ENCODE data around the gene SLC25A41.
"Not testable (repeated sequence)": the region's sequence is repeated elsewhere in the genome, so short reads cannot be mapped to it uniquely, and the experiment has no call there.

SLC25A41 gene

GRCh38 chr19:6440905-6441304, 7.3 kb upstream of the SLC25A41 start:
- no peak overlapping the region for H3K27ac ChIP-seq
- TF ChIP-seq CTCF (conservative IDR thresholded peaks at IDR 0.05): no peak

- no peak for TF ChIP-seq CTCF (conservative IDR thresholded peaks at IDR 0.05)
- H3K27ac ChIP-seq: no peak overlapping the region
These were observed 6.2 kb upstream of the SLC25A41 start for GRCh38 chr19:6439743-6440142.

GRCh38 chr19:6433165-6433564, 398 bp downstream of the SLC25A41 start:
- no peak for TF ChIP-seq CTCF (conservative IDR thresholded peaks at IDR 0.05)

DNA sequence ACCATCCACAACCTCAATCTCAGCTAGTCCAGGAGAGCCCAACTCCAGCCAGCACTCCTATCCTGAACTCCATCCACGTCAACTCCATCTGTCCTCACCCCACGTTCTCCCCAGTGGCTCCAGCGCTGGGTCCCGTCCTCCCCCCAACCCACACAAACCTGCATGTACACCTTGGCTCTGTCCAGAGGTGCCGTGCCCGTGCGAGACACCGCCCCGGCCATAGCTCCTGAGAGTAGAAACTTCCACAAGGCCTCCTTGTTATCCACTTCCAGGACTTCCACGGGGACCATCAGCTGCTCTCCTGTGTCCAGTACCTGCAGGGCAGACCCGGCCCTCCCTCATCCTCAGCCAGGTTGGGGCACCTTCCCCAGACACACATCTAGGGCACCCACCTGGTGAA, 1.7 kb downstream of the SLC25A41 start:
- no peak overlapping the region for H3K27ac ChIP-seq

More at GRCh38 chr19:6433165-6433564, 398 bp downstream of the SLC25A41 start:
- H3K27ac ChIP-seq: no peak overlapping the region

DNA sequence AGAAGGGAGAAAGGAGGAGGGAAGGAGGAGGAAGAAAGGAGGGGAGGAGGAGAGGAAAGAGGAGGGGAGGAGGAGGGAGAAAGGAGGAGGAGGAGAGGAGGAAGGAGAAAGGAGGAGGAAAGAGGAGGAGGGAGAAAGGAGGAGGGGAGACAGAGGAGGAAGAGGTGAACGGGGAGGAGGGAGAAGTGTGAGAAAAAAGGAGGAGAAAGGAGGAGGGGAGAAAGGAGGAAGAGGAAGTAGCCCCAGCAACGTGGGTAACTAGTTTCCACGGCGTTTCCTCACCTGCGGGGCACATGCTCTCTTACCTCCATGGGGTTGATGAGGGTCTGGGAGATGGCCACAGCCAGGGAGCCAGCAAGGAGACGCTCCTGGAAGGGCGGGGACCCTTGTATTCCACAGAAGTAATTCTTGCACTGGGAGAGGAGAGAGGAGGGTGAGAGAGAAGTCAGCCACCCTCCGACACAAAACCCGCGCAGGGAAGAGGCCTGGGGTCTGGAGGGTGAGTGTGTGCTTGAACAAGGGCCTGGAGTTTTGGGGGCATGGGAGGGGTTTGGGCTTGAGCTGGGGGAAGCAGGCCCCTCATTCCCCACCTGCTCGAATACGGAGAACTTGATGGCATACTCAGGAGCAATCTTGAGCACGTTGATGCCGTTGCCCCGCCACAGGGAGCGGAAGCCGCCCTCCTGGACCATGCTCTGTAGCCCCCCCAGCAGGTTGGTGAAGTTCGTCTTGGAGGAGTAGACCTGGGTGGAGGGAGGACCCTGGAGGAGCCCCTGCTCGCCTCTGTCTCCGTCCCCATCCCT, 3.9 kb downstream of the SLC25A41 start:
- H3K27ac ChIP-seq: no peak overlapping the region
- TF ChIP-seq CTCF (conservative IDR thresholded peaks at IDR 0.05): no peak

More for the DNA sequence above, 1.7 kb downstream of the SLC25A41 start:
- no peak for TF ChIP-seq CTCF (conservative IDR thresholded peaks at IDR 0.05)

DNA sequence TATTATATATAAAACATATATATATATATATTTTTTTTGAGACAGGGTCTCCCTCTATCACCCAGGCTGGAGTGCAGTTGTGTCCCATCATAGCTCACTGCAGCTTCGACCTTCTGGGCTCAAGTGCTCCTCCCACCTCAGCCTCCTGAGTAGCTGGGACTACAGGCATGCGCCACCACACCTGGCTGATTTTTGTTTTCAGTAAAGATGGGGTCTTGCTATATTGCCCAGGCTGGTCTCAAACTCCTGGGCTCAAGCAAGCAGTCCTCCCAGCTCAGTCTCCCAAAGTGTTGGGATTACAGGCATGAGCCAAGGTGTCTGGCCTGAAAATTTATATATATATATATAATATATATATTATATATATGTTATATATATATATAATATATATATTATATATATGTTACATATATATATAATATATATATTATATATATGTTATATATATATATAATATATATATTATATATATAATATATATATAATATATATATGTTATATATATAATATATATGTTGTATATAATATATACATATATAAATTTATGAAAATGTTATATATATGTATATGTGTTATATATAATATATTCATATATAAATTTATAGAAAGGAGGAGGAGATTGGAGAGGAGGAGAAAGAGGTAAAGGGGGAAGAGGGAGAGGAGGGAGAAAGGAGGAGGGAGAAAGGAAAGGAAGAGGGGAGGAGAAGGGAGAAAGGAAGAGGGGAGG, 4.7 kb downstream of the SLC25A41 start:
- not testable (repeated sequence) for H3K27ac ChIP-seq

- no peak overlapping the region for H3K27ac ChIP-seq
- TF ChIP-seq CTCF (conservative IDR thresholded peaks at IDR 0.05): no peak
These were observed 6.4 kb downstream of the SLC25A41 start for GRCh38 chr19:6427131-6427530.
